ENCODE measurements around the gene PLXNB1.

PLXNB1 gene

DNA sequence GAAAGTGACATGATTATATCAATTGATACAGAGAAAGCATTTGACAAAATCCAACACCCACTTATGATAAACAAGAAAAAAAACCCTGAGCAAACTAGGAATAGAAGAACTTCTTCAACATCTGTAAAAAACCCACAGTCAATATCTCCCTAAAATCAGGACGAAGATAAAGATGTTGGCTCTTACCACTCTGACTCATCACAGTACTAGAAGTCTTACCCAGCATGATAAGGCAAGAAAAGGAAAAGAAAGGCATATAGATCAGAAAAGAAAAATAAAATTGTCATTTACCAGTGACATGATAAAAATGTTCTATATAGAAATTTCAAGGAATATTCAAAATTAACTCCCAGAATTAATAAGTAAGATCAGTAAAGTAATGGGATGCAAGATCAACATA is 65.0 kb downstream of the PLXNB1 start:
- H3K4me3 ChIP-seq (ENCODE audit: low read depth, low read length) = no peak overlapping the region
- no peak for DNase-seq (ENCODE audit: low read depth)
- in situ Hi-C loops (cut with HindIII; ENCODE audit: low sequenced_read_pairs) = no loop called here
- TF ChIP-seq, protein P1, sequence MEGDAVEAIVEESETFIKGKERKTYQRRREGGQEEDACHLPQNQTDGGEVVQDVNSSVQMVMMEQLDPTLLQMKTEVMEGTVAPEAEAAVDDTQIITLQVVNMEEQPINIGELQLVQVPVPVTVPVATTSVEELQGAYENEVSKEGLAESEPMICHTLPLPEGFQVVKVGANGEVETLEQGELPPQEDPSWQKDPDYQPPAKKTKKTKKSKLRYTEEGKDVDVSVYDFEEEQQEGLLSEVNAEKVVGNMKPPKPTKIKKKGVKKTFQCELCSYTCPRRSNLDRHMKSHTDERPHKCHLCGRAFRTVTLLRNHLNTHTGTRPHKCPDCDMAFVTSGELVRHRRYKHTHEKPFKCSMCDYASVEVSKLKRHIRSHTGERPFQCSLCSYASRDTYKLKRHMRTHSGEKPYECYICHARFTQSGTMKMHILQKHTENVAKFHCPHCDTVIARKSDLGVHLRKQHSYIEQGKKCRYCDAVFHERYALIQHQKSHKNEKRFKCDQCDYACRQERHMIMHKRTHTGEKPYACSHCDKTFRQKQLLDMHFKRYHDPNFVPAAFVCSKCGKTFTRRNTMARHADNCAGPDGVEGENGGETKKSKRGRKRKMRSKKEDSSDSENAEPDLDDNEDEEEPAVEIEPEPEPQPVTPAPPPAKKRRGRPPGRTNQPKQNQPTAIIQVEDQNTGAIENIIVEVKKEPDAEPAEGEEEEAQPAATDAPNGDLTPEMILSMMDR (IDR thresholded peaks at IDR 0.05; ENCODE audit: low read depth, low read length, missing control alignments) = no peak

DNA sequence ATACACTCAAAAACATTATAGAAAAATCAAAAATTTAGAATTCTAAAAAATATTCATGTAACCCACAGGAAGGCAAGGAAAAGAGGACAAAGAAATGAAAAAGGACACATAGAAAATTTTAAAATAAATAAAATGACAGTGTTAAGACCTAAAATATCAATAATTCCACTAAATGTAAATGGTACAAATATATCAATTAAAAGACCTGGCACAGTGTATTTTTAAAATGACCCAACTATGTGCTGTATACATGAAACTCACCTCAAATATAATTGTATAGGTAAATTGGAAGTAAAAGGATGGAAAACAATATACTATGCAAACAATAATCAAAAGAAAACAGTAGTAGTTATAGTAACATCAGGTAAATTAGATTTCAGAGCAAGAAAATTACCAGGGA is 68.0 kb downstream of the PLXNB1 start:
- TF ChIP-seq, protein P1 (IDR thresholded peaks at IDR 0.05; ENCODE audit: low read depth, low read length, missing control alignments) = no peak
- no peak for DNase-seq (ENCODE audit: low read depth)
- H3K4me3 ChIP-seq (ENCODE audit: low read depth, low read length) = no peak overlapping the region
- in situ Hi-C loops (cut with HindIII; ENCODE audit: low sequenced_read_pairs) = no loop called here

DNA sequence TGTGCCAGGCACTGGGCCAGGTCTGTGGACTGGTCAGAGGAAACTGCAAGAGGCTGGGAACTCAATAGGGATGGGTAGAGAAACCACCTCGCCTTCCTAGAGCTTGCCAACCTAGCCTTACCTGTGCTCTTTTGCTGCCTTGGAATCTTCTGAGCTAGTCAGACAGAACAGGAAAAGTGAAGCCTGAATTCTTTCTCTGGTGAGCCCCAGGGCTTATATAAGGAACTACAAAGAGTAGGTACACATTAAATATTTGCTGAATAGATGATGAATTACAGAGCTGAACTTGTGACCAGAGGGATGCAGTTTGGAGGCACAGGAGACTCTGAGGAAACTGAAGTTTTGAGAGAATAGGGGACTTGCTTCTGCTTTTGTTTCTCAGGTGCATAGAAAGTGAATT is 73.5 kb downstream of the PLXNB1 start:
- DNase-seq (ENCODE audit: low read depth) = no peak
- in situ Hi-C loops (cut with HindIII; ENCODE audit: low sequenced_read_pairs) = no loop called here
- TF ChIP-seq, protein P1 (IDR thresholded peaks at IDR 0.05; ENCODE audit: low read depth, low read length, missing control alignments) = no peak
- H3K4me3 ChIP-seq (ENCODE audit: low read depth, low read length) = no peak overlapping the region

GRCh38 chr3:48353987-48354386 is 75.9 kb downstream of the PLXNB1 start:
- in situ Hi-C loops (cut with HindIII; ENCODE audit: low sequenced_read_pairs) = no loop called here
- TF ChIP-seq, protein P1 (IDR thresholded peaks at IDR 0.05; ENCODE audit: low read depth, low read length, missing control alignments) = no peak
- no peak for DNase-seq (ENCODE audit: low read depth)
- H3K4me3 ChIP-seq (ENCODE audit: low read depth, low read length) = no peak overlapping the region

All from astrocyte of the cerebellum (primary cell).